Progenitor cell of endocrine pancreas (in vitro differentiated cells): ENCODE results near the gene CUL2. TPM values are rescaled to one million over a fixed set of nuclear protein-coding genes. Genes with fewer than 3 reads are reported as not detected.

Source experiments
- DNase-seq: peaks from one replicate; pipeline ENCODE4 v3.0.0; 2021; ENCODE audit warnings: low spot score; ENCODE audit not compliant: unreplicated experiment
- H3K27ac Mint-ChIP-seq: 2 replicates; pipeline ENCODE4 v1.8.0; 2021; ENCODE audit warnings: mild to moderate bottlenecking, moderate library complexity, mixed read lengths
- H3K27me3 Mint-ChIP-seq: 2 replicates; pipeline ENCODE4 v1.8.0; 2021; ENCODE audit warnings: mixed read lengths
- H3K36me3 Mint-ChIP-seq: 2 replicates; pipeline ENCODE4 v1.8.0; 2022; ENCODE audit warnings: mixed read lengths; ENCODE audit not compliant: insufficient read depth
- H3K4me1 Mint-ChIP-seq: 2 replicates; pipeline ENCODE4 v1.8.0; 2021; ENCODE audit warnings: low read depth, mixed read lengths
- H3K4me3 Mint-ChIP-seq: 2 replicates; pipeline ENCODE4 v1.8.0; 2021; ENCODE audit warnings: low read depth, mild to moderate bottlenecking, moderate library complexity, mixed read lengths
- H3K9me3 Mint-ChIP-seq: 2 replicates; pipeline ENCODE4 v1.8.0; 2021; ENCODE audit warnings: low read depth, mixed read lengths
- CTCF ChIP-seq: fragments of 200-600 bp; sonication (generic); IDR thresholded peaks from one replicate; pipeline ENCODE4 v1.5.0; 2021; ENCODE audit warnings: antibody characterized with exemption, mild to moderate bottlenecking; ENCODE audit not compliant: unreplicated experiment
- microRNA-seq: library from miRNA; unstranded; fragments of <30 nt; microRNA quantifications from one replicate; pipeline ENCODE4 v1.1.0, GENCODE V29; 2020; ENCODE audit warnings: borderline number of aligned reads; ENCODE audit not compliant: unreplicated experiment
- total RNA-seq: library from RNA; stranded (reverse); gene quantifications from 2 replicates; pipeline ENCODE4 v1.2.1, GENCODE V29; 2021

The CUL2 gene
- total RNA-seq, 1 donor from 2014 or later = 36.2 TPM

GRCh38 chr10:34959786-34960185, 130.4 kb downstream of the CUL2 start:
- no peaks in the 10 kb centered on the region for H3K27me3 Mint-ChIP-seq
- H3K27ac Mint-ChIP-seq = no peak overlapping the region
- H3K36me3 Mint-ChIP-seq = no peaks in the 10 kb centered on the region
- H3K9me3 Mint-ChIP-seq = no peaks in the 10 kb centered on the region
- DNase-seq = no peak
- H3K4me1 Mint-ChIP-seq = no peaks in the 10 kb centered on the region
- no peak for TF ChIP-seq CTCF
- no peak overlapping the region for H3K4me3 Mint-ChIP-seq

- H3K9me3 Mint-ChIP-seq = no peaks in the 10 kb centered on the region
- TF ChIP-seq CTCF = no peak
- H3K27ac Mint-ChIP-seq = no peak overlapping the region
- no peaks in the 10 kb centered on the region for H3K27me3 Mint-ChIP-seq
- peaks cover under 1% of the 10 kb centered on the region for H3K4me1 Mint-ChIP-seq
- H3K4me3 Mint-ChIP-seq = no peak overlapping the region
- H3K36me3 Mint-ChIP-seq = no peaks in the 10 kb centered on the region
- DNase-seq = no peak
Observed at GRCh38 chr10:34959321-34959720, 130.8 kb downstream of the CUL2 start.

Small RNA genes within 50 kb of the gene (microRNA-seq; reads per million reads assigned to microRNA genes)
- gene MIR3611 = 4.2 reads per million

Other genes with a start within 250 kb of the CUL2 start
- 31.6 and 36.1 TPM in 2 replicates for gene CREM, start 36.5 kb upstream of the CUL2 start, total RNA-seq
- 59.4 and 60.7 TPM in 2 replicates for gene CCNY, start 246.2 kb upstream of the CUL2 start, total RNA-seq